Measurements from ENCODE around the gene HELQ. TPM values are rescaled to one million over a fixed set of nuclear protein-coding genes. Genes with fewer than 3 reads are reported as not detected.

Gene HELQ
- total RNA-seq, 2 experiments from 2014 or later, result 9.3 to 10.4 TPM

GRCh38 chr4:83372931-83373330 is 82.7 kb downstream of the HELQ start:
- no peak overlapping the region for H3K4me3 Mint-ChIP-seq
- H3K27me3 Mint-ChIP-seq, result peaks cover 3% of the 10 kb centered on the region
- no peak for TF ChIP-seq CTCF (IDR thresholded peaks at IDR 0.05)
- ChIA-PET CTCF (interaction anchor here (0.9 to 1.4 kb wide), 2 partner anchors 15 to 92 kb away, joined by 3 read pairs; no protein-coding TSS in a partner anchor), POLR2A (no interaction called here)
- peaks cover 9% of the 10 kb centered on the region for H3K9me3 Mint-ChIP-seq
- no peak for ATAC-seq
- peaks cover 4% of the 10 kb centered on the region for H3K4me1 Mint-ChIP-seq (ENCODE audit: low read depth)
- DNase-seq, result no peak
- H3K27ac Mint-ChIP-seq, result no peak overlapping the region
- intact Hi-C loops (cut with micrococcal nuclease), result no loop called here
- no peaks in the 10 kb centered on the region for H3K36me3 Mint-ChIP-seq (ENCODE audit: low read depth)

- Mint-ChIP-seq H3K36me3 (ENCODE audit: low read depth) (no peaks in the 10 kb centered on the region), H3K27ac (no peak overlapping the region), H3K4me3 (no peak overlapping the region), H3K27me3 (peaks cover 3% of the 10 kb centered on the region), H3K9me3 (peaks cover under 1% of the 10 kb centered on the region), H3K4me1 (ENCODE audit: low read depth) (peaks cover 4% of the 10 kb centered on the region)
- ATAC-seq (no peak), DNase-seq (no peak)
- CTCF ChIA-PET, result no interaction called here
- POLR2A ChIA-PET, result no interaction called here
- TF ChIP-seq CTCF (IDR thresholded peaks at IDR 0.05), result no peak
- intact Hi-C loops (cut with micrococcal nuclease), result no loop called here
Observed at GRCh38 chr4:83371936-83372335, 83.7 kb downstream of the HELQ start.

GRCh38 chr4:83371235-83371634 is 84.4 kb downstream of the HELQ start:
- DNase-seq, result no peak
- Mint-ChIP-seq H3K4me1 (ENCODE audit: low read depth) (peaks cover 7% of the 10 kb centered on the region), H3K36me3 (ENCODE audit: low read depth) (no peaks in the 10 kb centered on the region), H3K27ac (no peak overlapping the region), H3K9me3 (no peaks in the 10 kb centered on the region), H3K4me3 (no peak overlapping the region), H3K27me3 (peaks cover 3% of the 10 kb centered on the region)
- intact Hi-C loops (cut with micrococcal nuclease), result no loop called here
- CTCF ChIA-PET, result interaction anchor here (0.9 to 1.0 kb wide), 2 partner anchors 9 to 69 kb away, joined by 3 to 4 read pairs; no protein-coding TSS in a partner anchor
- TF ChIP-seq CTCF (IDR thresholded peaks at IDR 0.05), result no peak
- POLR2A ChIA-PET, result no interaction called here
- no peak for ATAC-seq

GRCh38 chr4:83370640-83370906 is 85.0 kb downstream of the HELQ start:
- POLR2A ChIA-PET, result interaction anchor here (0.6 to 1.1 kb wide), 2 partner anchors 86 to 932 kb away, joined by 3 read pairs; partner anchors contain the start of gene COQ2
- H3K9me3 Mint-ChIP-seq, result no peaks in the 10 kb centered on the region
- H3K4me3 Mint-ChIP-seq, result no peak overlapping the region
- peaks cover 7% of the 10 kb centered on the region for H3K4me1 Mint-ChIP-seq (ENCODE audit: low read depth)
- H3K27ac Mint-ChIP-seq, result no peak overlapping the region
- no peak for DNase-seq
- CTCF ChIA-PET, result interaction anchor here (0.9 to 1.0 kb wide), 2 partner anchors 8 to 70 kb away, joined by 3 to 4 read pairs; no protein-coding TSS in a partner anchor
- no peaks in the 10 kb centered on the region for H3K36me3 Mint-ChIP-seq (ENCODE audit: low read depth)
- intact Hi-C loops (cut with micrococcal nuclease), result no loop called here
- ATAC-seq, result no peak
- no peak for TF ChIP-seq CTCF (IDR thresholded peaks at IDR 0.05)
- H3K27me3 Mint-ChIP-seq, result peaks cover 3% of the 10 kb centered on the region

- Mint-ChIP-seq H3K27ac (no peak overlapping the region), H3K4me1 (ENCODE audit: low read depth) (peaks cover 7% of the 10 kb centered on the region), H3K4me3 (no peak overlapping the region), H3K9me3 (no peaks in the 10 kb centered on the region), H3K27me3 (peaks cover 6% of the 10 kb centered on the region), H3K36me3 (ENCODE audit: low read depth) (no peaks in the 10 kb centered on the region)
- intact Hi-C loops (cut with micrococcal nuclease), result no loop called here
- ChIA-PET CTCF (interaction anchor here (0.9 to 1.0 kb wide), 3 partner anchors 8 to 71 kb away, joined by 3 to 4 read pairs (median 3); no protein-coding TSS in a partner anchor), POLR2A (interaction anchor here (0.6 to 1.1 kb wide), 2 partner anchors 85 to 931 kb away, joined by 3 read pairs; partner anchors contain the start of gene COQ2)
- ATAC-seq (no peak), DNase-seq (no peak)
- no peak for TF ChIP-seq CTCF (IDR thresholded peaks at IDR 0.05)
Observed at GRCh38 chr4:83369831-83370639, 85.6 kb downstream of the HELQ start.
